GM23338 (cell line): ENCODE measurements around the gene KHK. TPM values are rescaled to one million over a fixed set of nuclear protein-coding genes. Genes with fewer than 3 reads are reported as not detected.

Experiments used
- ATAC-seq: fragments of 200-7000 bp; cut with Tn5 transposase; 3 replicates; pipeline ENCODE4 v1.9.1; 2020
- DNase-seq: peaks from one replicate; pipeline ENCODE4 v3.0.0-alpha.2; 2015; ENCODE audit warnings: low spot score
- H2AFZ ChIP-seq: fragments of 200-600 bp; sonication (generic); 2 replicates; pipeline ENCODE4 v1.8.0; 2016; ENCODE audit warnings: antibody characterized with exemption, mild to moderate bottlenecking, moderate library complexity
- H3F3A ChIP-seq: fragments of 200-600 bp; sonication (generic); replicated peaks from 2 replicates; pipeline ENCODE4 v1.8.0; 2017; ENCODE audit warnings: antibody characterized with exemption, mixed run types, low read depth
- H3K27ac ChIP-seq: fragments of 200-600 bp; sonication (generic); 2 replicates; pipeline ENCODE4 v1.6.1; 2016; ENCODE audit warnings: low read depth
- H3K27me3 ChIP-seq: fragments of 200-600 bp; sonication (generic); 2 replicates; pipeline ENCODE4 v1.8.0; 2016; ENCODE audit warnings: mild to moderate bottlenecking, mixed run types, moderate library complexity; ENCODE audit not compliant: insufficient read depth
- H3K36me3 ChIP-seq: fragments of 200-600 bp; sonication (generic); 2 replicates; pipeline ENCODE4 v1.8.0; 2016; ENCODE audit warnings: mild to moderate bottlenecking; ENCODE audit not compliant: insufficient read depth
- H3K4me1 ChIP-seq: fragments of 200-600 bp; sonication (generic); 2 replicates; pipeline ENCODE4 v1.8.0; 2016; ENCODE audit warnings: mild to moderate bottlenecking, moderate library complexity; ENCODE audit not compliant: insufficient read depth
- H3K4me2 ChIP-seq: fragments of 200-600 bp; sonication (generic); 2 replicates; pipeline ENCODE4 v1.7.1; 2017; ENCODE audit warnings: mixed run types
- H3K4me3 ChIP-seq: fragments of 200-600 bp; sonication (generic); 2 replicates; pipeline ENCODE4 v1.6.1; 2016; ENCODE audit warnings: mixed run types
- H3K79me2 ChIP-seq: fragments of 200-600 bp; sonication (generic); replicated peaks from 2 replicates; pipeline ENCODE4 v1.8.0; 2017; ENCODE audit warnings: mild to moderate bottlenecking; ENCODE audit not compliant: insufficient read depth
- H3K9me2 ChIP-seq: fragments of 200-600 bp; sonication (generic); 2 replicates; pipeline ENCODE4 v1.8.0; 2017; ENCODE audit not compliant: insufficient read depth
- H4K20me1 ChIP-seq: fragments of 200-600 bp; sonication (generic); replicated peaks from 2 replicates; pipeline ENCODE4 v1.8.0; 2017; ENCODE audit warnings: mild to moderate bottlenecking; ENCODE audit not compliant: insufficient read depth
- H3K27ac Mint-ChIP-seq: 2 replicates; pipeline ENCODE4 v1.8.0; 2020; ENCODE audit warnings: inconsistent platforms, mild to moderate bottlenecking, moderate library complexity, mixed read lengths
- H3K27me3 Mint-ChIP-seq: 3 replicates; pipeline ENCODE4 v1.8.0; 2022; ENCODE audit warnings: low read depth, mild to moderate bottlenecking, moderate library complexity, mixed read lengths, inconsistent platforms; ENCODE audit not compliant: insufficient read depth, poor library complexity
- H3K36me3 Mint-ChIP-seq: 3 replicates; pipeline ENCODE4 v1.8.0; 2021; ENCODE audit warnings: low read depth, mild to moderate bottlenecking, inconsistent platforms, moderate library complexity, mixed read lengths
- H3K4me1 Mint-ChIP-seq: 3 replicates; pipeline ENCODE4 v1.8.0; 2020; ENCODE audit warnings: mild to moderate bottlenecking, inconsistent platforms, mixed read lengths
- H3K4me3 Mint-ChIP-seq: 3 replicates; pipeline ENCODE4 v1.8.0; 2021; ENCODE audit warnings: moderate library complexity, mild to moderate bottlenecking, inconsistent platforms, mixed read lengths
- H3K9me3 Mint-ChIP-seq: 3 replicates; pipeline ENCODE4 v1.8.0; 2020; ENCODE audit warnings: moderate library complexity, mild to moderate bottlenecking, inconsistent platforms, mixed read lengths
- CTCF ChIP-seq, 2 experiments: fragments of 200-600 bp in 1 of 2; sonication (generic) in 1 of 2; conservative IDR thresholded peaks; 2 replicates each; pipeline versions ENCODE4 v1.5.1 to v1.6.1; 2016 to 2017; ENCODE audit warnings: antibody characterized with exemption in 2 of 2, low read depth in 2 of 2, mild to moderate bottlenecking in 2 of 2, moderate library complexity in 1 of 2
- ETS1 ChIP-seq: IDR thresholded peaks from 2 replicates; pipeline ENCODE4 v1.6.1; 2016; ENCODE audit warnings: antibody characterized with exemption
- EZH2 ChIP-seq: fragments of 200-600 bp; sonication (generic); IDR thresholded peaks from one replicate; pipeline ENCODE4 v1.8.0; 2017; ENCODE audit warnings: antibody characterized with exemption, mild to moderate bottlenecking, low read depth; ENCODE audit not compliant: unreplicated experiment
- EZH2phosphoT487 ChIP-seq: fragments of 200-600 bp; sonication (generic); IDR thresholded peaks from one replicate; pipeline ENCODE4 v1.8.1; 2018; ENCODE audit warnings: antibody characterized with exemption; ENCODE audit not compliant: unreplicated experiment
- JUNB ChIP-seq: IDR thresholded peaks from one replicate; pipeline ENCODE4 v1.6.1; 2016; ENCODE audit warnings: antibody characterized with exemption; ENCODE audit not compliant: unreplicated experiment
- POLR2AphosphoS5 ChIP-seq: IDR thresholded peaks from 2 replicates; pipeline ENCODE4 v1.6.1; 2016; ENCODE audit warnings: antibody characterized with exemption, low read depth
- REST ChIP-seq: IDR thresholded peaks from one replicate; pipeline ENCODE4 v1.6.1; 2018; ENCODE audit warnings: antibody characterized with exemption; ENCODE audit not compliant: unreplicated experiment
- STAT1 ChIP-seq: IDR thresholded peaks from one replicate; pipeline ENCODE4 v1.6.1; 2016; ENCODE audit warnings: antibody characterized with exemption; ENCODE audit not compliant: unreplicated experiment
- ZNF114 ChIP-seq: fragments of 250-450 bp; sonication (Bioruptor Pico); IDR thresholded peaks from 2 replicates; pipeline ENCODE4 v1.5.0; 2020; ENCODE audit warnings: mild to moderate bottlenecking, moderate library complexity
- ZNF462 ChIP-seq: fragments of 250-450 bp; sonication (Bioruptor Pico); IDR thresholded peaks from 2 replicates; pipeline ENCODE4 v1.5.0; 2020; ENCODE audit warnings: mild to moderate bottlenecking, moderate library complexity
- polyA plus RNA-seq: library from polyadenylated mRNA; unstranded; fragments of >200 nt; fragmentation: Nextera tagmentation; extraction: Ambion mirVana; gene quantifications from 2 replicates; pipeline ENCODE4 v1.2.1, GENCODE V29; 2016
- total RNA-seq: library from RNA; depleted of rRNA; stranded (reverse); fragments of >200 nt; shearing (Covaris generic); gene quantifications from 2 replicates; pipeline ENCODE4 v1.2.3, GENCODE V29; 2014

KHK gene
- total and polyA plus RNA-seq, 2 experiments from 2014 or later, result 9.7 TPM

GRCh38 chr2:27069436-27069835, 17.1 kb upstream of the KHK start:
- peaks cover 18% of the 10 kb centered on the region; the same call in 1 of the 2 replicates for H3F3A ChIP-seq
- peak overlapping the region; percentile 99; the same call in 2 of the 3 replicates for H3K4me3 Mint-ChIP-seq
- peaks cover 18% of the 10 kb centered on the region for H3K27me3 Mint-ChIP-seq
- H3K4me2 ChIP-seq, result no peak overlapping the region
- no peak for ATAC-seq
- no peaks in the 10 kb centered on the region for H3K27me3 ChIP-seq
- H3K79me2 ChIP-seq, result peaks cover 19% of the 10 kb centered on the region
- H3K36me3 Mint-ChIP-seq, result peaks cover 39% of the 10 kb centered on the region
- no peaks in the 10 kb centered on the region; the same call in 2 of the 3 replicates for H3K9me3 Mint-ChIP-seq
- TF ChIP-seq POLR2AphosphoS5 (no peak), ETS1 (no peak), CTCF (conservative IDR thresholded peaks at IDR 0.05; ENCODE audit: low read depth in 2 of 2) (no peak), ZNF462 (CRISPR knock-in tag) (no peak), REST (no peak), STAT1 (no peak), JUNB (no peak), ZNF114 (CRISPR knock-in tag) (no peak), EZH2phosphoT487 (no peak), EZH2 (no peak)
- no peak for DNase-seq
- H3K27ac ChIP-seq, result no peak overlapping the region
- H3K4me1 ChIP-seq, result peaks cover 19% of the 10 kb centered on the region
- peaks cover 3% of the 10 kb centered on the region; the same call in 1 of the 2 replicates for H3K36me3 ChIP-seq
- H3K9me2 ChIP-seq, result no peaks in the 10 kb centered on the region
- H3K27ac Mint-ChIP-seq, result no peak overlapping the region
- peaks cover 15% of the 10 kb centered on the region for H3K4me1 Mint-ChIP-seq
- H4K20me1 ChIP-seq, result peaks cover 13% of the 10 kb centered on the region
- no peak overlapping the region for H2AFZ ChIP-seq
- no peak overlapping the region for H3K4me3 ChIP-seq
